Sigmoid colon (tissue), 7 donors: ENCODE measurements around the gene ZBTB7C. TPM values are rescaled to one million over a fixed set of nuclear protein-coding genes. Genes with fewer than 3 reads are reported as not detected.
A peak's percentile ranks its signal among the peaks of the same experiment; 100 is the strongest.

Experiments used
- DNase-seq: peaks from one replicate; pipeline ENCODE4 v3.0.0-alpha.2; 2019
- H3K27ac ChIP-seq, 4 donors: fragments of 200-600 bp; sonication (generic); one replicate each; pipeline ENCODE4 v1.5.1; 2016 to 2019; ENCODE audit warnings: mild to moderate bottlenecking in 1 of 4
- H3K27me3 ChIP-seq, 3 donors: fragments of 200-600 bp; sonication (generic); one replicate each; pipeline ENCODE4 v1.5.1; 2019; ENCODE audit warnings: mild to moderate bottlenecking in 1 of 3
- H3K36me3 ChIP-seq, 4 donors: fragments of 200-600 bp; sonication (generic); one replicate each; pipeline ENCODE4 v1.5.1; 2016 to 2019
- H3K4me1 ChIP-seq, 4 donors: fragments of 200-600 bp; sonication (generic); one replicate each; pipeline ENCODE4 v1.5.1; 2017 to 2019
- H3K4me3 ChIP-seq, 4 donors: fragments of 200-600 bp; sonication (generic); one replicate each; pipeline ENCODE4 v1.5.1; 2017 to 2019; ENCODE audit warnings: mild to moderate bottlenecking in 2 of 4, moderate library complexity in 1 of 4
- H3K9me3 ChIP-seq, 4 donors: fragments of 200-600 bp in 3 of 4; sonication (generic) in 3 of 4; one replicate each; pipeline versions ENCODE4 v1.5.1 to v1.6.1; 2013 to 2019
- CTCF ChIP-seq, 4 experiments: fragments of 450-650 bp in 3 of 4; fragments of 200-600 bp in 1 of 4; IDR thresholded peaks; one replicate each; pipeline ENCODE4 v1.5.1; 2016 to 2019; ENCODE audit warnings: antibody characterized with exemption in 4 of 4, mild to moderate bottlenecking in 3 of 4, moderate library complexity in 2 of 4
- EP300 ChIP-seq, 4 donors: sonication (generic); formaldehyde crosslinking; IDR thresholded peaks; one replicate each; pipeline ENCODE4 v1.6.1; 2017; ENCODE audit warnings: antibody characterized with exemption in 4 of 4
- POLR2A ChIP-seq, 2 donors: fragments of 450-650 bp; IDR thresholded peaks; one replicate each; pipeline ENCODE4 v1.6.1; 2016; ENCODE audit warnings: antibody characterized with exemption in 2 of 2, mild to moderate bottlenecking in 2 of 2, moderate library complexity in 2 of 2
- POLR2AphosphoS5 ChIP-seq, 4 donors: sonication (generic); formaldehyde crosslinking; IDR thresholded peaks; one replicate each; pipeline ENCODE4 v1.6.1; 2017; ENCODE audit warnings: antibody characterized with exemption in 4 of 4
- WGBS, 2 donors: extraction: QIAGEN DNeasy Blood & Tissue Kit; methylation state at CpG; one replicate each; pipeline ENCODE4 v1.1.7; 2013; 5-methylcytosine and 5-hydroxymethylcytosine counted together
- intact Hi-C: fragments of 100-400 bp; cut with DNase I; formaldehyde crosslinking; loops from one replicate; pipeline ENCODE4 v1.15.1; 2023
- polyA plus RNA-seq, 3 donors: library from polyadenylated mRNA; stranded (reverse); fragments of 200-250 nt; gene quantifications; one replicate each; pipeline ENCODE4 v1.2.3, GENCODE V29; 2013
- total RNA-seq, 4 donors: library from RNA; depleted of rRNA; stranded (reverse); fragments of >200 nt; gene quantifications; one replicate each; pipeline ENCODE4 v1.1.0, GENCODE V29; 2016
- donor health status: healthy with polysubstance abuse.
- donor health status: Bipolar disorder and iron deficiency.
- donor health status: healthy.

Gene ZBTB7C
- total and polyA plus RNA-seq, 7 donors = 0.41 to 18.6 (median 1.7) TPM

GRCh38 chr18:48238206-48238605 lies 171.0 kb downstream of the ZBTB7C start:
- no peaks in the 10 kb centered on the region for H3K36me3 ChIP-seq
- no peak for TF ChIP-seq CTCF (IDR thresholded peaks at IDR 0.05)
- no peak for TF ChIP-seq POLR2AphosphoS5 (IDR thresholded peaks at IDR 0.05)
- TF ChIP-seq EP300 (IDR thresholded peaks at IDR 0.05) = no peak
- TF ChIP-seq POLR2A (IDR thresholded peaks at IDR 0.05) = no peak
- H3K4me3 ChIP-seq = no peak overlapping the region
- H3K4me1 ChIP-seq = no peaks in the 10 kb centered on the region
- WGBS, 2 donors = 85 to 87% methylated on average over 3 of the region's 3 CpGs
- H3K9me3 ChIP-seq = peaks cover 0 to 3% (median 0%) of the 10 kb centered on the region in 4 donors
- no peaks in the 10 kb centered on the region for H3K27me3 ChIP-seq
- no peak for DNase-seq
- H3K27ac ChIP-seq = no peak overlapping the region
- intact Hi-C loops = no loop called here

- no peak for TF ChIP-seq POLR2A (IDR thresholded peaks at IDR 0.05)
- TF ChIP-seq CTCF (IDR thresholded peaks at IDR 0.05) = no peak
- no peak for TF ChIP-seq EP300 (IDR thresholded peaks at IDR 0.05)
- no peak for TF ChIP-seq POLR2AphosphoS5 (IDR thresholded peaks at IDR 0.05)
- intact Hi-C loops = no loop called here
- Histone ChIP-seq H3K27ac (no peak overlapping the region), H3K27me3 (no peaks in the 10 kb centered on the region), H3K36me3 (no peaks in the 10 kb centered on the region), H3K4me3 (no peak overlapping the region), H3K9me3 (peaks cover 0 to 3% (median 0%) of the 10 kb centered on the region in 4 donors), H3K4me1 (no peaks in the 10 kb centered on the region)
- no peak for DNase-seq
- WGBS, 2 donors = 84 to 89% methylated on average over 2 of the region's 2 CpGs
These were observed 172.4 kb downstream of the ZBTB7C start for GRCh38 chr18:48236822-48237221.

- intact Hi-C loops = loop anchor here (1.0 kb wide), 1 partner anchor 216 kb away; no protein-coding TSS in a partner anchor
- Histone ChIP-seq H3K4me1 (no peaks in the 10 kb centered on the region), H3K27ac (no peak overlapping the region), H3K9me3 (no peaks in the 10 kb centered on the region), H3K36me3 (no peaks in the 10 kb centered on the region), H3K27me3 (no peaks in the 10 kb centered on the region), H3K4me3 (no peak overlapping the region)
- TF ChIP-seq POLR2AphosphoS5 (IDR thresholded peaks at IDR 0.05) = no peak
- no peak for TF ChIP-seq POLR2A (IDR thresholded peaks at IDR 0.05)
- TF ChIP-seq CTCF (IDR thresholded peaks at IDR 0.05) = peak in 2 of 4 experiments; percentile 21 to 41
- no peak for DNase-seq
- WGBS, 2 donors = 56 to 78% methylated on average over 7 of the region's 7 CpGs
These were observed 178.6 kb downstream of the ZBTB7C start for GRCh38 chr18:48230467-48231113.

GRCh38 chr18:48229552-48229981 lies 179.6 kb downstream of the ZBTB7C start:
- Histone ChIP-seq H3K27ac (no peak overlapping the region), H3K27me3 (no peaks in the 10 kb centered on the region), H3K9me3 (no peaks in the 10 kb centered on the region), H3K4me1 (no peaks in the 10 kb centered on the region), H3K36me3 (no peaks in the 10 kb centered on the region), H3K4me3 (no peak overlapping the region)
- intact Hi-C loops = no loop called here
- WGBS, 2 donors = 50 to 63% methylated on average over 8 of the region's 8 CpGs
- no peak for DNase-seq
- TF ChIP-seq POLR2AphosphoS5 (IDR thresholded peaks at IDR 0.05) (no peak), EP300 (IDR thresholded peaks at IDR 0.05) (no peak), POLR2A (IDR thresholded peaks at IDR 0.05) (no peak), CTCF (IDR thresholded peaks at IDR 0.05) (no peak)

GRCh38 chr18:48228841-48229240 lies 180.3 kb downstream of the ZBTB7C start:
- Histone ChIP-seq H3K9me3 (no peaks in the 10 kb centered on the region), H3K27me3 (no peaks in the 10 kb centered on the region), H3K4me1 (no peaks in the 10 kb centered on the region), H3K27ac (peak overlapping the region in 1 of 4 donors; percentile 20), H3K4me3 (no peak overlapping the region), H3K36me3 (no peaks in the 10 kb centered on the region)
- TF ChIP-seq POLR2A (IDR thresholded peaks at IDR 0.05) (no peak), POLR2AphosphoS5 (IDR thresholded peaks at IDR 0.05) (no peak), EP300 (IDR thresholded peaks at IDR 0.05) (no peak), CTCF (IDR thresholded peaks at IDR 0.05) (no peak)
- intact Hi-C loops = no loop called here
- WGBS, 2 donors = 85 to 88% methylated on average over 10 of the region's 10 CpGs
- no peak for DNase-seq
